ENCODE measurements around the gene EHF. TPM values are rescaled to one million over a fixed set of nuclear protein-coding genes. Genes with fewer than 3 reads are reported as not detected.

The EHF gene
- 0.20 to 0.67 TPM (median 0.53 TPM) in 5 replicates for total RNA-seq (2022; extraction: Qiagen RNA extraction; ENCODE audit: low read depth)

DNA sequence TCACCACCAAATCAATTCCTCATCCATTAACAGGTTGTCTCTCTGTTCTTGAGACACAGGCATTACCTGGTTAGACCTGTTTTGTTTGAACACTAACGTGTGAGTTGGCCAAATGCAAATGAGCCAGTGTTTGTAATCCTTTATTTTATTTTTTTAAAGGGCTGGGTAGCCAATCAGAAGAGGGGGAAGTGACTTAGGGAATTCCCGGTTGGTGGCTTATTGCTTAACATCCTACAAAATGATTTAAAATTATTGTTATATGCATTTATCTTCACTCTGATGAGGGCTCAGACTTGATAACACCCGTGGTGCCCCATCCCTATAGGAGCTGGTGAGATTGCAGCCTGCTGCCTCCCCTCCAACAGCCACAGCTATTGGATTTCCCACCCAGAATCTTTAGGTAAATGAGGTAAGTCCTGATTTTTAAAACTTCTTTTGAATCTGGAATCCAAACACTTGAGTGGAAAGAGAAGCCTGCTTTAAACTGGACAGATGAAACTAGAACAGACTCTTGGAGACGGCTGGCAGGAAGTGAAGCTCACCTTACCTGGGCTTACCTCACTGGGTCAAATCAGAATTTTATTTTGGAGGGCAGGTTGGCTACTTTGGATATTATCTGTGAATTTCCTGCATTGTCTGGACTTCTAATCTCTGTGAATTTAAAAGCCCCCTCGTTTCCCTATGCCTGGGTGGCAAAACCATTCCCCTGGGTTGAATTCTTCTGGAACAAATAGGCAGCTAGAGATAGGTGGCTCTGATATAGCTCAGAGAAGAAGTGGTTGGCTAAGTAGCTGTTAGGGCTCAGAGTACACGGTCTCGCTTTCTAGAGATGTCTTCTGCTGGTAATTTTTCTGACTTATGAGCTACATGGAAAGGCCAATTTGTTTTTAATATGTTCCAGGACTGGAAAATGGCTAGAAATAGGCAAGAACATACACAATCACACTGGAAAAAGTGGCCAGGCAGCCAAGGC, at the start of gene EHF:
Gene EHF (plus strand): TSS at position 274 of the 973 bp plus-strand sequence. CDS start 21,538 bp downstream, outside the sequence.

Other genes with a start within 250 kb of the EHF start
- 41.9 to 48.7 TPM (median 43.2 TPM) in 5 replicates for gene CAT, start 182.2 kb upstream of the EHF start, total RNA-seq (2022; extraction: Qiagen RNA extraction; ENCODE audit: low read depth)
- not detected in 5 replicates for gene ELF5, start 107.3 kb upstream of the EHF start, total RNA-seq (2022; extraction: Qiagen RNA extraction; ENCODE audit: low read depth)

Data from A549 treated with RU486 at 1 μM for 4 hours (cell line).